ENCODE measurements around the gene FKBP2. TPM values are rescaled to one million over a fixed set of nuclear protein-coding genes. Genes with fewer than 3 reads are reported as not detected.

Gene FKBP2
- total RNA-seq, 1 donor from 2014 or later: 42.1 TPM

DNA sequence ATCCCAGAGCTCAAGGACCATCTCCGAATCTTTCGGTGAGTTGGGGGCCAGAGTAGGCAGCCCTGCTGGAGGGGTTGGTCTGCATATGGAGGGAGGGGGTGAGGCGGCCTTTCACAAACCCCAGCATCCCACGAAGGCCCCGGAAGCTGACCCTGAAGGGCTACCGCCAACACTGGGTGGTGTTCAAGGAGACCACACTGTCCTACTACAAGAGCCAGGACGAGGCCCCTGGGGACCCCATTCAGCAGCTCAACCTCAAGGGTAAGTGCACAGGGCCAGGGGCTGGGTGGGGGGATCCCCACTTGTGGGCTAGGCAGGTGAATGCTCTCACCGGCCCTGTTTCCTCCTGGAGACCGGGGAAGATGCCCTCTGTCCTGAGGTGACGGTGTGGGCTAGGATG is 21.1 kb upstream of the FKBP2 start:
- Mint-ChIP-seq H3K4me1 (ENCODE audit: low read depth) (peaks cover 7% of the 10 kb centered on the region), H3K4me3 (ENCODE audit: unreplicated experiment) (no peak overlapping the region), H3K27me3 (ENCODE audit: low read depth) (no peaks in the 10 kb centered on the region), H3K36me3 (ENCODE audit: low read depth) (no peaks in the 10 kb centered on the region), H3K27ac (ENCODE audit: unreplicated experiment) (no peak overlapping the region), H3K9me3 (ENCODE audit: low read depth) (no peaks in the 10 kb centered on the region)
- no peak for DNase-seq (ENCODE audit: low spot score)
- TF ChIP-seq, protein P1, sequence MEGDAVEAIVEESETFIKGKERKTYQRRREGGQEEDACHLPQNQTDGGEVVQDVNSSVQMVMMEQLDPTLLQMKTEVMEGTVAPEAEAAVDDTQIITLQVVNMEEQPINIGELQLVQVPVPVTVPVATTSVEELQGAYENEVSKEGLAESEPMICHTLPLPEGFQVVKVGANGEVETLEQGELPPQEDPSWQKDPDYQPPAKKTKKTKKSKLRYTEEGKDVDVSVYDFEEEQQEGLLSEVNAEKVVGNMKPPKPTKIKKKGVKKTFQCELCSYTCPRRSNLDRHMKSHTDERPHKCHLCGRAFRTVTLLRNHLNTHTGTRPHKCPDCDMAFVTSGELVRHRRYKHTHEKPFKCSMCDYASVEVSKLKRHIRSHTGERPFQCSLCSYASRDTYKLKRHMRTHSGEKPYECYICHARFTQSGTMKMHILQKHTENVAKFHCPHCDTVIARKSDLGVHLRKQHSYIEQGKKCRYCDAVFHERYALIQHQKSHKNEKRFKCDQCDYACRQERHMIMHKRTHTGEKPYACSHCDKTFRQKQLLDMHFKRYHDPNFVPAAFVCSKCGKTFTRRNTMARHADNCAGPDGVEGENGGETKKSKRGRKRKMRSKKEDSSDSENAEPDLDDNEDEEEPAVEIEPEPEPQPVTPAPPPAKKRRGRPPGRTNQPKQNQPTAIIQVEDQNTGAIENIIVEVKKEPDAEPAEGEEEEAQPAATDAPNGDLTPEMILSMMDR (IDR thresholded peaks at IDR 0.05): no peak

DNA sequence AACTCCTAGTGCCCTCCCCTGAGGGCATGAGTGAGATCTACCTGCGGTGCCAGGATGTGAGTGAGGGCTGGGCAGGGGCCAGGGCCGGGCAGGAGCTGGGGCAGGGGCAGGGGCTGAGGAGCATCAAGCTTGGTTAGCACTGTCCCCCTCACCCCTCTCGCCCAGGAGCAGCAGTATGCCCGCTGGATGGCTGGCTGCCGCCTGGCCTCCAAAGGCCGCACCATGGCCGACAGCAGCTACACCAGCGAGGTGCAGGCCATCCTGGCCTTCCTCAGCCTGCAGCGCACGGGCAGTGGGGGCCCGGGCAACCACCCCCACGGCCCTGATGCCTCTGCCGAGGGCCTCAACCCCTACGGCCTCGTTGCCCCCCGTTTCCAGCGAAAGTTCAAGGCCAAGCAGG is 20.6 kb upstream of the FKBP2 start:
- DNase-seq (ENCODE audit: low spot score): peak; percentile 90
- Mint-ChIP-seq H3K36me3 (ENCODE audit: low read depth) (no peaks in the 10 kb centered on the region), H3K27me3 (ENCODE audit: low read depth) (no peaks in the 10 kb centered on the region), H3K9me3 (ENCODE audit: low read depth) (no peaks in the 10 kb centered on the region), H3K4me3 (ENCODE audit: unreplicated experiment) (no peak overlapping the region), H3K27ac (ENCODE audit: unreplicated experiment) (no peak overlapping the region), H3K4me1 (ENCODE audit: low read depth) (peaks cover 12% of the 10 kb centered on the region)
- TF ChIP-seq, protein P1 (IDR thresholded peaks at IDR 0.05): no peak

DNA sequence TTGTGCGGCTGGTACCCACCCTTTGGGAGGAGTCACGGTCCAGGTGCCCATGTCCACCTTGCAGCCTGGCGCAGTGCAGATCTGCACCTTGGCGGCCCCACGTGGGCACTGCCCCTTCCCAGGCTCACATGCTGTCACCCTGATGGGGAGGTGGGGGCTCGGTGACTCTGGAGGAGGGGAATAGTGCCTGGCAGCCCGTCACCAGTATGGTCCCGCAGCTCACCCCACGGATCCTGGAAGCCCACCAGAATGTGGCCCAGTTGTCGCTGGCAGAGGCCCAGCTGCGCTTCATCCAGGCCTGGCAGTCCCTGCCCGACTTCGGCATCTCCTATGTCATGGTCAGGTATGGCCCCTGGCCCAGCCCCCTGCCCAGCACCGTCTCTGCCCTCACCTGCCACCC is 20.1 kb upstream of the FKBP2 start:
- Mint-ChIP-seq H3K9me3 (ENCODE audit: low read depth) (no peaks in the 10 kb centered on the region), H3K4me1 (ENCODE audit: low read depth) (peaks cover 15% of the 10 kb centered on the region), H3K27ac (ENCODE audit: unreplicated experiment) (no peak overlapping the region), H3K27me3 (ENCODE audit: low read depth) (no peaks in the 10 kb centered on the region), H3K36me3 (ENCODE audit: low read depth) (no peaks in the 10 kb centered on the region), H3K4me3 (ENCODE audit: unreplicated experiment) (no peak overlapping the region)
- TF ChIP-seq, protein P1 (IDR thresholded peaks at IDR 0.05): no peak
- DNase-seq (ENCODE audit: low spot score): no peak

DNA sequence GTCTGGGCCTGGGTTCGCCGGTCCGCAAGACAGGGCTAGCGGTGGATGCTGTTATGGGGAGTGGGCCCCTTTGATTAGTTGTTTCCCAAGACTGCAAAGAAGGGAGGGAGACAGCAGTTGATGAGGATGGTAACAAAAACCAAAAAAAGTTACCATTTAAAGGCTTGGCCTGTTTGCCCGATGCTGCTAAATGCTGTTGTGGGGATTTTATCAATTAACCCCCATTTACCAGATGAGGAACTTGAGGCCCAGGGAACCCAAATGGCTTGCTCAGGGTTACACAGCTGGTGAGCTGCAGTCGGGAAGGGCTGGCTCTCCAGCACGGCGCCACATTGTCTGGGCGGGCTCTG is 18.3 kb upstream of the FKBP2 start:
- no peak overlapping the region for H3K27ac Mint-ChIP-seq (ENCODE audit: unreplicated experiment)
- no peaks in the 10 kb centered on the region for H3K9me3 Mint-ChIP-seq (ENCODE audit: low read depth)
- DNase-seq (ENCODE audit: low spot score): no peak
- TF ChIP-seq, protein P1 (IDR thresholded peaks at IDR 0.05): no peak
- H3K36me3 Mint-ChIP-seq (ENCODE audit: low read depth): no peaks in the 10 kb centered on the region
- no peaks in the 10 kb centered on the region for H3K27me3 Mint-ChIP-seq (ENCODE audit: low read depth)
- no peak overlapping the region for H3K4me3 Mint-ChIP-seq (ENCODE audit: unreplicated experiment)
- H3K4me1 Mint-ChIP-seq (ENCODE audit: low read depth): peaks cover 27% of the 10 kb centered on the region

DNA sequence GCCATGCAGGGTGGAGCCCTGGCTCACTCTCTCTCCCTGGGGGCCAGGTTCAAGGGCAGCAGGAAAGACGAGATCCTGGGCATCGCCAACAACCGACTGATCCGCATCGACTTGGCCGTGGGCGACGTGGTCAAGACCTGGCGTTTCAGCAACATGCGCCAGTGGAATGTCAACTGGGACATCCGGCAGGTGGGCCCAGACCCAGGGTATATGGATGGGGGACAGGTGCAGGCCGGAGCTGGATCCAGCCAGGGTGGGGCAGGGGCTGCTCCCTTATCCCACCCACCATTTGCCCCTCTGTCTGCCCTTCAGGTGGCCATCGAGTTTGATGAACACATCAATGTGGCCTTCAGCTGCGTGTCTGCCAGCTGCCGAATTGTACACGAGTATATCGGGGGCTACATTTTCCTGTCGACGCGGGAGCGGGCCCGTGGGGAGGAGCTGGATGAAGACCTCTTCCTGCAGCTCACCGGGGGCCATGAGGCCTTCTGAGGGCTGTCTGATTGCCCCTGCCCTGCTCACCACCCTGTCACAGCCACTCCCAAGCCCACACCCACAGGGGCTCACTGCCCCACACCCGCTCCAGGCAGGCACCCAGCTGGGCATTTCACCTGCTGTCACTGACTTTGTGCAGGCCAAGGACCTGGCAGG is 17.8 kb upstream of the FKBP2 start:
- H3K27me3 Mint-ChIP-seq (ENCODE audit: low read depth): no peaks in the 10 kb centered on the region
- H3K9me3 Mint-ChIP-seq (ENCODE audit: low read depth): no peaks in the 10 kb centered on the region
- no peak overlapping the region for H3K4me3 Mint-ChIP-seq (ENCODE audit: unreplicated experiment)

More for the DNA sequence above, 17.8 kb upstream of the FKBP2 start:
- Mint-ChIP-seq H3K36me3 (ENCODE audit: low read depth) (no peaks in the 10 kb centered on the region), H3K4me1 (ENCODE audit: low read depth) (peaks cover 32% of the 10 kb centered on the region), H3K27ac (ENCODE audit: unreplicated experiment) (no peak overlapping the region)
- peak; percentile 91 for DNase-seq (ENCODE audit: low spot score)
- TF ChIP-seq, protein P1 (IDR thresholded peaks at IDR 0.05): no peak
